Measurements from ENCODE around the gene SLU7.

SLU7 gene

GRCh38 chr5:160418561-160419457 is at the start of gene SLU7:
Gene SLU7 (minus strand): TSS chr5:160419081. CDS start chr5:160415294, 3,787 bp downstream.
- TF ChIP-seq, protein P1, sequence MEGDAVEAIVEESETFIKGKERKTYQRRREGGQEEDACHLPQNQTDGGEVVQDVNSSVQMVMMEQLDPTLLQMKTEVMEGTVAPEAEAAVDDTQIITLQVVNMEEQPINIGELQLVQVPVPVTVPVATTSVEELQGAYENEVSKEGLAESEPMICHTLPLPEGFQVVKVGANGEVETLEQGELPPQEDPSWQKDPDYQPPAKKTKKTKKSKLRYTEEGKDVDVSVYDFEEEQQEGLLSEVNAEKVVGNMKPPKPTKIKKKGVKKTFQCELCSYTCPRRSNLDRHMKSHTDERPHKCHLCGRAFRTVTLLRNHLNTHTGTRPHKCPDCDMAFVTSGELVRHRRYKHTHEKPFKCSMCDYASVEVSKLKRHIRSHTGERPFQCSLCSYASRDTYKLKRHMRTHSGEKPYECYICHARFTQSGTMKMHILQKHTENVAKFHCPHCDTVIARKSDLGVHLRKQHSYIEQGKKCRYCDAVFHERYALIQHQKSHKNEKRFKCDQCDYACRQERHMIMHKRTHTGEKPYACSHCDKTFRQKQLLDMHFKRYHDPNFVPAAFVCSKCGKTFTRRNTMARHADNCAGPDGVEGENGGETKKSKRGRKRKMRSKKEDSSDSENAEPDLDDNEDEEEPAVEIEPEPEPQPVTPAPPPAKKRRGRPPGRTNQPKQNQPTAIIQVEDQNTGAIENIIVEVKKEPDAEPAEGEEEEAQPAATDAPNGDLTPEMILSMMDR (IDR thresholded peaks at IDR 0.05; ENCODE audit: low read depth, low read length, missing control alignments) = no peak
- DNase-seq (ENCODE audit: low read depth) = peak; percentile 88
- H3K4me3 ChIP-seq (ENCODE audit: low read depth, low read length) = peak within 1 kb of the TSS; percentile 90

GRCh38 chr5:160468363-160468975 is 49.6 kb upstream of the SLU7 start:
- TF ChIP-seq, protein P1 (IDR thresholded peaks at IDR 0.05; ENCODE audit: low read depth, low read length, missing control alignments) = no peak
- peak overlapping the region; percentile 69 for H3K4me3 ChIP-seq (ENCODE audit: low read depth, low read length)
- DNase-seq (ENCODE audit: low read depth) = no peak

- DNase-seq (ENCODE audit: low read depth) = peak; percentile 88
- TF ChIP-seq, protein P1 (IDR thresholded peaks at IDR 0.05; ENCODE audit: low read depth, low read length, missing control alignments) = no peak
- peak overlapping the region; percentile 69 for H3K4me3 ChIP-seq (ENCODE audit: low read depth, low read length)
These were observed 48.9 kb upstream of the SLU7 start for GRCh38 chr5:160467555-160468362.

DNA sequence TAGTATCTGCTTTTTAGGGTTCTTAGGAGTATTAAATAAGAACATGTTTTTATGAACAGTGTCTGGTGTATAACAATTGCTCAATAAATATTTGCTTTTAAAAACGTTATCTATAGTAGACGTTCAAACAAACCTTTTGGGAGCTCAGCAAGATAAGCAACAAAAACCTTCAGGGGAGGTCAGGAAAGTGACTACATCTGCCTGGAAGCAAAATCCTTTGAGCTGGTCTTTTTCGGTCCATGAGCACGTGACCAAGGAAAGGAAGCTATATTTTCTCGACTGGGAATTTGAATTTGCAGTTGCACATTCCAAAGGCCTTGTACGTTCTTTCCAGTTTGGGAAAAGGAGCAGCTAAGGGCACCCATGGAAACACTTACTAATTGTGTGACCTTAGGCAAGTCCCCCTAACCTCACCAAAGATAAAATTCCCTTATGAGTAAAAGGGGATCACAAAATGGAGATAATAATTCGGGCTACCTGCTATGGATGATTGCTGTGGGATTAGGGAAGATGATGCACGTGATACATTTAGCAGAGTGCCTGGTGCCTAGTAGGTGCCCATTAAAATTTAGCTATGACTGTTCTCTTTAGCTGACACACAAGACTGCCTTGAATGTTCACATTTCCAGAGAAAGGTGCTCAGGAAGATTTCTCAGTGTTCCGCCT is 48.1 kb upstream of the SLU7 start:
- TF ChIP-seq, protein P1 (IDR thresholded peaks at IDR 0.05; ENCODE audit: low read depth, low read length, missing control alignments) = no peak
- no peak for DNase-seq (ENCODE audit: low read depth)
- peak overlapping the region; percentile 69; the same call in 1 of the 2 replicates for H3K4me3 ChIP-seq (ENCODE audit: low read depth, low read length)

GRCh38 chr5:160466116-160466515 is 47.2 kb upstream of the SLU7 start:
- no peak overlapping the region; the same call in 1 of the 2 replicates for H3K4me3 ChIP-seq (ENCODE audit: low read depth, low read length)
- TF ChIP-seq, protein P1 (IDR thresholded peaks at IDR 0.05; ENCODE audit: low read depth, low read length, missing control alignments) = no peak
- no peak for DNase-seq (ENCODE audit: low read depth)

DNA sequence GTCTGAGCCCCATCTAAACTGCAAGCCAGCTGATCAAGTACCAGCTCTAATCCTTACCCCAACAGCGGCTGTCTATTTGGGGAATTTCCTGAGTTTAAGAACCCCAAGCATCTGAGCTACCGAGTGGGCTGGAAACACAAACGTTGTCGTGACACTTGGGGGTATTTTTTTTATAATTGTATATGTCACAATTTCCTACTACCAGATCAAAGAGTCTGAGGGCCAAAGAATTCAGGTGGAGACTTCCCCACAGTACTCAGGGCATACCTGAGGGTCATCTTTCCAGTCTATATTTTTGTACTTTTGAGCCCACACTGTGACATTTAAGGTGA is 45.6 kb upstream of the SLU7 start:
- TF ChIP-seq, protein P1 (IDR thresholded peaks at IDR 0.05; ENCODE audit: low read depth, low read length, missing control alignments) = no peak
- no peak overlapping the region for H3K4me3 ChIP-seq (ENCODE audit: low read depth, low read length)
- no peak for DNase-seq (ENCODE audit: low read depth)
